Lung (tissue), 10 donors: ENCODE measurements around the gene CHRFAM7A. TPM values are rescaled to one million over a fixed set of nuclear protein-coding genes. Genes with fewer than 3 reads are reported as not detected.
"Not testable (repeated sequence)": the region's sequence is repeated elsewhere in the genome, so short reads cannot be mapped to it uniquely, and the experiment has no call there.

Experiments used
- ATAC-seq: fragments of 200-7000 bp; cut with Tn5 transposase; one replicate; pipeline ENCODE4 v1.9.1; 2020; ENCODE audit warnings: moderate number of reproducible peaks; ENCODE audit not compliant: insufficient read depth, low FRiP score
- DNase-seq, 3 donors: peaks; one replicate each; pipeline ENCODE4 v3.0.0-alpha.2; 2013 to 2017
- H3K27ac ChIP-seq, 2 donors: one replicate each; pipeline ENCODE4 v1.5.1; 2013; ENCODE audit warnings: mild to moderate bottlenecking in 2 of 2, moderate library complexity in 2 of 2, control low read depth in 1 of 2, inconsistent platforms in 1 of 2, low read depth in 1 of 2, low read length in 1 of 2
- H3K27me3 ChIP-seq, 3 donors: one replicate each; pipeline ENCODE4 v1.5.1; 2013; ENCODE audit warnings: low read length in 2 of 3; ENCODE audit not compliant: control insufficient read depth in 3 of 3, insufficient read depth in 3 of 3
- H3K36me3 ChIP-seq, 4 donors: one replicate each; pipeline ENCODE4 v1.5.1; 2013; ENCODE audit warnings: low read length in 4 of 4, mild to moderate bottlenecking in 1 of 4, moderate library complexity in 1 of 4; ENCODE audit not compliant: control insufficient read depth in 4 of 4, insufficient read depth in 4 of 4
- H3K4me1 ChIP-seq, 5 donors: one replicate each; pipeline ENCODE4 v1.5.1; 2013; ENCODE audit warnings: low read length in 5 of 5, mild to moderate bottlenecking in 2 of 5, moderate library complexity in 1 of 5; ENCODE audit not compliant: control insufficient read depth in 5 of 5, insufficient read depth in 5 of 5
- H3K4me3 ChIP-seq: one replicate; pipeline ENCODE4 v1.5.1; 2013; ENCODE audit warnings: mild to moderate bottlenecking, control low read depth, moderate library complexity
- H3K9ac ChIP-seq, 2 donors: one replicate each; pipeline ENCODE4 v1.5.1; 2013; ENCODE audit warnings: low read length in 2 of 2, control low read depth in 1 of 2; ENCODE audit not compliant: insufficient read depth in 1 of 2
- H3K9me3 ChIP-seq, 4 donors: one replicate each; pipeline ENCODE4 v1.5.1; 2013; ENCODE audit warnings: low read length in 3 of 4, mild to moderate bottlenecking in 1 of 4, moderate library complexity in 1 of 4; ENCODE audit not compliant: control insufficient read depth in 4 of 4, insufficient read depth in 3 of 4
- WGBS, 2 donors: extraction: QIAGEN DNeasy Blood & Tissue Kit; methylation state at CpG; one replicate each; pipeline ENCODE4 v1.1.7; 2013; 5-methylcytosine and 5-hydroxymethylcytosine counted together
- polyA plus RNA-seq, 2 donors: library from polyadenylated mRNA; stranded (reverse); fragments of 200-250 nt; gene quantifications; one replicate each; pipeline ENCODE4 v1.2.1, GENCODE V29; 2013
- total RNA-seq, 2 donors: library from RNA; depleted of rRNA in 1 of 2; stranded (reverse); fragments of >200 nt in 1 of 2; gene quantifications; one replicate each; pipeline ENCODE4 v1.2.1, GENCODE V29; 2014 to 2021
- donor health status: Bipolar disorder and iron deficiency.
- donor health status: healthy.
- donor health status: DM: yes; HTN: yes; CAD: no.

CHRFAM7A gene
- total and polyA plus RNA-seq, 4 donors, result 1.1 to 7.4 (median 3.5) TPM

DNA sequence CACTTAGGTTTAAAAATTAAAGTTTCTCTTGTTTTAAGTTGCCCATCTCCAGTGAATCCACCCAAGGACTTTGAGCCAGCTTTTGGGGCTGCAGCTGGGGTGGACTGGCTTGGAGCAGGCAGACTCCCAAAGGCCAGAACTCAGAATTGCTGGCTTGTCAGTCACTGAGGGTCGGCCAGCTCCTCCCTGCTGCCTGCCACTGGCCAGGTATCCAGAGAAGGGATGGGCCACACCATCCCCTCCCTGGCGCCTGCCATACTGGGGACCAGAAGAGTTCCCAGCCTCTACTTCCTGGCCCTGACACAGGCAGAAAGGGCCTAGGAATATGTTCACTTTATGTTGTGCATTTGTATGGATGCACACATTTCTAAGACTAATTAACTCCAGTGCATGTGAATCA, 32.4 kb downstream of the CHRFAM7A start:
- not testable (repeated sequence) for H3K36me3 ChIP-seq, H3K27ac ChIP-seq, H3K27me3 ChIP-seq, H3K9ac ChIP-seq, H3K4me3 ChIP-seq, DNase-seq, H3K4me1 ChIP-seq, H3K9me3 ChIP-seq, ATAC-seq
- no CpG with 5 or more reads among the region's 2 CpGs for WGBS, 2 donors

DNA sequence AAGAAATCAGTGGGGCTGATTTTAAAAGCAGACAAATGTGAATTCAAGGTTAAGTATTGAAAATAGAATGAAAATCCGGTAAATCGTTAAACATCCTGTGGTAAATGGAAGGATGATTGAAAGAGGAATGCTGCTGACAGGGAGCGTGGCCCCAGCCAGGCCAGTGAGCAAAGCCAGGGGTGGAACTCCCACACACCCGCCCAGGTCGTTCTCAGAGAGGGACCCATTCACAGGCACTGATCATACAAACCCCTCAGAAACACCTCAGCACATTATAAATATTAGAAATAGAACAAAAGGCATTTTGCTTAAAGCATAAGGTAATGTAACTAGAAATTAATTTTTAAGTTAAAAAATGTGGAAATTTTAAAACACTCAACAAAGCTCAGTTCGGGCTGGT, 38.3 kb downstream of the CHRFAM7A start:
- DNase-seq, H3K4me1 ChIP-seq, H3K9ac ChIP-seq, H3K9me3 ChIP-seq, H3K36me3 ChIP-seq, H3K4me3 ChIP-seq, ATAC-seq, H3K27me3 ChIP-seq, H3K27ac ChIP-seq: not testable (repeated sequence)
- 75 to 91% methylated on average over 3 of the region's 6 CpGs for WGBS, 2 donors

GRCh38 chr15:30349803-30350202, 43.5 kb downstream of the CHRFAM7A start:
- not testable (repeated sequence) for DNase-seq, ATAC-seq, H3K27ac ChIP-seq, H3K4me1 ChIP-seq, H3K27me3 ChIP-seq, H3K36me3 ChIP-seq, H3K9ac ChIP-seq, H3K9me3 ChIP-seq, H3K4me3 ChIP-seq
- WGBS, 2 donors, result no CpG with 5 or more reads among the region's 5 CpGs

DNA sequence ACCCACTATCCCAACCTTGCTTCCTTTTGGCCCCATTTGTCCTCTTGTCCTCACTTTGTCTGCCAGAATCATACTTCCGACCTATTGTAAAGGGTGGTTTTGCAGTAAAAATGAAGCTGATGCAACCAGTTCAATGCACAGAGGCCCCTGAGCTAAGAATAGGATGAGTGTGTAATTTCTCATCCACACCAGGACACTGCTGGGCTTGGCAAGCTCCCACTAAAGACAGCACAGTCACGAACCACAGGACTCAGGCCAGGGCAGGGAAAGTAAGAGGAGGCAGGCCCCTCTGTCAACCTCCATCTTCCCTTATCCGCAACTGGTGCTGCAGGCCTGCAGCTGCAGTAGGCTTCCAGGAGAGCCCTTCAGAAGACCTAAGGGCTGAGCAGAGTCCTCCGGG, 56.8 kb downstream of the CHRFAM7A start:
- H3K27ac ChIP-seq, DNase-seq, H3K36me3 ChIP-seq, ATAC-seq, H3K4me1 ChIP-seq, H3K4me3 ChIP-seq, H3K9ac ChIP-seq, H3K9me3 ChIP-seq, H3K27me3 ChIP-seq: not testable (repeated sequence)
- WGBS, 2 donors, result no CpG with 5 or more reads among the region's 4 CpGs

GRCh38 chr15:30334152-30334551, 59.2 kb downstream of the CHRFAM7A start:
- WGBS, 2 donors, result 76 to 77% methylated on average over 2 of the region's 5 CpGs
- H3K4me1 ChIP-seq, ATAC-seq, H3K9ac ChIP-seq, H3K36me3 ChIP-seq, H3K4me3 ChIP-seq, H3K27me3 ChIP-seq, H3K27ac ChIP-seq, DNase-seq, H3K9me3 ChIP-seq: not testable (repeated sequence)

GRCh38 chr15:30326145-30326544, 67.2 kb downstream of the CHRFAM7A start:
- peak; percentile 0 to 4 (median 1) for DNase-seq
- not testable (repeated sequence) for H3K9me3 ChIP-seq, H3K4me3 ChIP-seq, H3K27me3 ChIP-seq, H3K4me1 ChIP-seq, H3K9ac ChIP-seq, H3K36me3 ChIP-seq, H3K27ac ChIP-seq, ATAC-seq
- 88 to 89% methylated on average over 13 of the region's 13 CpGs for WGBS, 2 donors

- H3K9ac ChIP-seq, H3K4me3 ChIP-seq, DNase-seq, H3K4me1 ChIP-seq, H3K36me3 ChIP-seq, H3K9me3 ChIP-seq, ATAC-seq, H3K27me3 ChIP-seq, H3K27ac ChIP-seq: not testable (repeated sequence)
- WGBS, 2 donors, result no CpG with 5 or more reads among the region's 5 CpGs
These were observed 72.3 kb downstream of the CHRFAM7A start for GRCh38 chr15:30321063-30321462.

GRCh38 chr15:30315704-30316103, 77.6 kb downstream of the CHRFAM7A start:
- not testable (repeated sequence) for DNase-seq, H3K9ac ChIP-seq, H3K9me3 ChIP-seq, H3K27me3 ChIP-seq, H3K4me1 ChIP-seq, H3K27ac ChIP-seq, H3K36me3 ChIP-seq, H3K4me3 ChIP-seq, ATAC-seq
- WGBS, 2 donors, result no CpG with 5 or more reads among the region's 3 CpGs

DNA sequence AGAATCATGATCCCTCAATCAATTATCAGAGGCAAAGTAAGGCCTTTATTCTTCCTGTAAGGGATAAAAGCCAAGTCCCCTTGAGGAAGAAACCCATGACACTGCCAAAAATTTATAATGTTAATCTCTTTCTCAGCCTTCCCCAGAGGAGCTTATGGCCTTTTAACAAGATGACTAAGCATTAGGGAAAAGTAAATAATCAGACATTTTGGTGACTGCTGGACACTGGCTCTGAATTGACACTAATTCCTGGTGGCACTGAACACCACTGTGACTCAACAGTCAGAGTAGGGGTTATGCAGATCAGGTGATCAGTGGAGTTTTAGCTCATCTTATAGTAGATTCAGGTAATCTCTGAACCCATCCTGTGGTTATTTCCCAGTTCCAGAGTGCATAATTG, 82.8 kb downstream of the CHRFAM7A start:
- H3K9me3 ChIP-seq, H3K27ac ChIP-seq, H3K9ac ChIP-seq, H3K36me3 ChIP-seq, ATAC-seq, DNase-seq, H3K4me3 ChIP-seq, H3K27me3 ChIP-seq, H3K4me1 ChIP-seq: not testable (repeated sequence)
